Measurements from ENCODE around the gene EGFR. TPM values are rescaled to one million over a fixed set of nuclear protein-coding genes. Genes with fewer than 3 reads are reported as not detected.

EGFR gene
- total RNA-seq, 2 donors from 2014 or later, result 78.3 to 112 TPM

- no peak for DNase-seq (ENCODE audit: low spot score)
- Histone ChIP-seq H3K27me3 (replicated peaks; ENCODE audit: insufficient read depth) (no peaks in the 10 kb centered on the region), H3K27ac (no peak overlapping the region), H3K9me3 (no peaks in the 10 kb centered on the region), H3K36me3 (no peaks in the 10 kb centered on the region), H3K4me1 (replicated peaks) (no peaks in the 10 kb centered on the region), H3K4me3 (no peak overlapping the region)
- TF ChIP-seq, protein P1, sequence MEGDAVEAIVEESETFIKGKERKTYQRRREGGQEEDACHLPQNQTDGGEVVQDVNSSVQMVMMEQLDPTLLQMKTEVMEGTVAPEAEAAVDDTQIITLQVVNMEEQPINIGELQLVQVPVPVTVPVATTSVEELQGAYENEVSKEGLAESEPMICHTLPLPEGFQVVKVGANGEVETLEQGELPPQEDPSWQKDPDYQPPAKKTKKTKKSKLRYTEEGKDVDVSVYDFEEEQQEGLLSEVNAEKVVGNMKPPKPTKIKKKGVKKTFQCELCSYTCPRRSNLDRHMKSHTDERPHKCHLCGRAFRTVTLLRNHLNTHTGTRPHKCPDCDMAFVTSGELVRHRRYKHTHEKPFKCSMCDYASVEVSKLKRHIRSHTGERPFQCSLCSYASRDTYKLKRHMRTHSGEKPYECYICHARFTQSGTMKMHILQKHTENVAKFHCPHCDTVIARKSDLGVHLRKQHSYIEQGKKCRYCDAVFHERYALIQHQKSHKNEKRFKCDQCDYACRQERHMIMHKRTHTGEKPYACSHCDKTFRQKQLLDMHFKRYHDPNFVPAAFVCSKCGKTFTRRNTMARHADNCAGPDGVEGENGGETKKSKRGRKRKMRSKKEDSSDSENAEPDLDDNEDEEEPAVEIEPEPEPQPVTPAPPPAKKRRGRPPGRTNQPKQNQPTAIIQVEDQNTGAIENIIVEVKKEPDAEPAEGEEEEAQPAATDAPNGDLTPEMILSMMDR (IDR thresholded peaks at IDR 0.05), result no peak
- intact Hi-C loops (cut with DNase I), result no loop called here
- WGBS, result 79% methylated on average over 13 of the region's 13 CpGs
These were observed 124.2 kb downstream of the EGFR start for GRCh38 chr7:55142919-55143600.

DNA sequence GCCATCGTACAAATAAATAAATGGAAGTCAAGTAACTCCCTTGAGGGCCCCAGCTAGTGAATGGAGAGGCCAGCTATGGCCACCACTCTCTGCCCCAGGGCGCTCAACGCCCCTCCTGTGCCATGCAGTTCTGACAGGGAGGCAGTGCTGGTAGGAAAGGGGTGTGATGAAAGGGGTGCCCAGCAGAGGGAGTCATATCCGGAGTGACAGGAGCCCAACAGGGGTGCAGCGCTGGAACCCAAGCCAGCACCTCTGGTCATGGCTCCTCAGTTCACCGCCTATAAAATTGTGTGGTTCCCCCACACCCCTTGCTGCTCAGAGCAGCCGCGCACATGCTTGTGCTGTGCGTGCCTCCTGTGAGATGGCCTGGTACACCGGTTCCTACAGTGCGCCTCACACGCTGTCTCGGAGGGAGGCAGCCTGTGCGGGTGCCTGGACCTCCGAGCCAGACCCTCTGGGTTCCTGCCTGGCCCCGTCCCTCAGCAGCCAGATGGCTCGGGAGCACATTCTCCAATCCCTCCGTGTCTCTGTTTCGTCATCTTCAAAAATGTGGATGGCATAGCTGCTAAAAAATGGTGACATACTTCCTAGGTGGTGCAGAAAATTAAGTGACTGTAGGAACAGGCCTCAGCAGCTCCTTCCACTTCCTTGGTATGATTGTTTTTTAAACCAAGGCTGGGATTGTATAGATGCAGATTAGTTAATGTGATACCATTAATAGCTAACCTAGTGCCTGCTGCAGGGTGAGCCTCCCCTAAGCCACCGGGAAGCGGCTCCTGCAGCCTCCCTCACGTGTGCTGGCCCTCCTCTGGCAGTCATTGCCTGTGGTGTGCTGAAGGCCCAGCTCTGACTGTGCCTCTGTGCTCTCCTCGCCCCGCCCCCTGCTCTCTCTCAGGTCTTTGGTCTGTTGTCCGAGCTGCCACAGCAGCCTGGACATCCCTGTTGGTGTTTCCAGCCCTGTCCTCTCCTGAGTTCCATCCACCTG is 125.8 kb downstream of the EGFR start:
- Histone ChIP-seq H3K27ac (no peak overlapping the region), H3K36me3 (no peaks in the 10 kb centered on the region), H3K4me3 (no peak overlapping the region), H3K4me1 (replicated peaks) (no peaks in the 10 kb centered on the region), H3K27me3 (replicated peaks; ENCODE audit: insufficient read depth) (no peaks in the 10 kb centered on the region), H3K9me3 (no peaks in the 10 kb centered on the region)
- TF ChIP-seq POLR2AphosphoS5 (IDR thresholded peaks at IDR 0.05) (no peak), POLR2A (IDR thresholded peaks at IDR 0.05) (no peak)
- TF ChIP-seq, protein P1 (IDR thresholded peaks at IDR 0.05), result no peak
- intact Hi-C loops (cut with DNase I), result no loop called here
- no peak for DNase-seq (ENCODE audit: low spot score)
- 89% methylated on average over 25 of the region's 25 CpGs for WGBS

DNA sequence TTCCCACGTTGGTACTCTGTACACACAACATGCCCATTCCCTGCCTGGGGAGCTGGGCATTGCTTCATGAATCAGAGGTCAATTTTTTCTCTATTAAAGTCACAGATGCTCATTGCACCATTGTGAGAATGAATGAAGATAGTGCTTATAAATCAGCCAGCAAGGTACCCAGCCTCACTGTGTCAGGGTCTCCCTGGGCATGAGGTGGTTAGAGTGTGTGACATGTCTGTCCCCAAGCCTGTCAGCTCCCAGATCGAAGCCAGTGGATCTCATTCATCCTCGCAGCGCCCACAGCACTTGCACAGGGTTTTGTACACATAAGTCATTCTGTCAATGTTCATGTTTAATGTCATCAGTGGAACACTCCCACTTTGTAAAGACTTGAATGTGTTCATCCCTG is 126.8 kb downstream of the EGFR start:
- Histone ChIP-seq H3K9me3 (no peaks in the 10 kb centered on the region), H3K27me3 (replicated peaks; ENCODE audit: insufficient read depth) (no peaks in the 10 kb centered on the region), H3K36me3 (no peaks in the 10 kb centered on the region), H3K4me1 (replicated peaks) (no peaks in the 10 kb centered on the region), H3K27ac (no peak overlapping the region), H3K4me3 (no peak overlapping the region)
- no peak for DNase-seq (ENCODE audit: low spot score)
- 79% methylated on average over 4 of the region's 4 CpGs for WGBS
- TF ChIP-seq POLR2AphosphoS5 (IDR thresholded peaks at IDR 0.05) (no peak), POLR2A (IDR thresholded peaks at IDR 0.05) (no peak)
- TF ChIP-seq, protein P1 (IDR thresholded peaks at IDR 0.05), result no peak
- intact Hi-C loops (cut with DNase I), result no loop called here

DNA sequence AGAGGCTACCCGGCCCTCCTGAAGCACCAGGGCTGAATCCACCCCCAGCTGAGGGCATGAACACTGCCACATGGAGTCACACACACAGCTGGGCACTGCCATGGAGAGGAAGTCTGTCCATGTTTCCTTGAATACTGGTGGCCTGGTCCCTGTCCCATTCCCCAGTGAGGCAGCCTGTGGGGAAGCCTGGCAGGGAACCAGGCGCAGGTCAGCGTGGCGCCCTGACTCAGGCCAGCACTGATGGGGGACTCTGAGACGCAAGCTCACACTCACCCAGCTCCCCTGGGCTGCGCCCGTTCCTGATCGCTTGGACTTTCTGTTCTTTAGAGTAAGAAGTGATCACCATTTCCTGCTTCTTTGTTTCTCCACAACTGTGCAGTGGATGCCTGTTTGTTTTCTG is 128.3 kb downstream of the EGFR start:
- intact Hi-C loops (cut with DNase I), result no loop called here
- whole genome bisulfite sequencing, result 94% methylated on average over 8 of the region's 8 CpGs
- no peak overlapping the region for H3K27ac ChIP-seq

GRCh38 chr7:55147736-55148135 is 128.9 kb downstream of the EGFR start:
- TF ChIP-seq POLR2AphosphoS5 (IDR thresholded peaks at IDR 0.05), result no peak
- TF ChIP-seq, protein P1 (IDR thresholded peaks at IDR 0.05), result no peak
- TF ChIP-seq POLR2A (IDR thresholded peaks at IDR 0.05), result no peak
- WGBS, result 92% methylated on average over 2 of the region's 2 CpGs
- Histone ChIP-seq H3K36me3 (no peaks in the 10 kb centered on the region), H3K27me3 (replicated peaks; ENCODE audit: insufficient read depth) (no peaks in the 10 kb centered on the region), H3K9me3 (no peaks in the 10 kb centered on the region), H3K27ac (no peak overlapping the region), H3K4me1 (replicated peaks) (no peaks in the 10 kb centered on the region), H3K4me3 (no peak overlapping the region)
- intact Hi-C loops (cut with DNase I), result no loop called here
- DNase-seq (ENCODE audit: low spot score), result no peak

More for the DNA sequence above, 128.3 kb downstream of the EGFR start:
- no peak for DNase-seq (ENCODE audit: low spot score)
- TF ChIP-seq POLR2A (IDR thresholded peaks at IDR 0.05), result no peak
- Histone ChIP-seq H3K36me3 (no peaks in the 10 kb centered on the region), H3K4me3 (no peak overlapping the region), H3K27me3 (replicated peaks; ENCODE audit: insufficient read depth) (no peaks in the 10 kb centered on the region), H3K4me1 (replicated peaks) (no peaks in the 10 kb centered on the region), H3K9me3 (no peaks in the 10 kb centered on the region)

Data from prostate gland (tissue), 2 donors.